ENCODE results near the gene TFB1M.

TFB1M gene

GRCh38 chr6:155311583-155311982 lies 2.7 kb downstream of the TFB1M start:
- H3K4me1 Mint-ChIP-seq: peaks cover 15% of the 10 kb centered on the region
- TF ChIP-seq CTCF (IDR thresholded peaks at IDR 0.05; ENCODE audit: unreplicated experiment in 3 of 3): no peak
- H3K36me3 Mint-ChIP-seq (ENCODE audit: low read depth): peaks cover 31% of the 10 kb centered on the region
- no peak overlapping the region for H3K27ac Mint-ChIP-seq
- no peaks in the 10 kb centered on the region for H3K9me3 Mint-ChIP-seq
- peak overlapping the region; percentile 10 to 65 (median 37) for H3K4me3 Mint-ChIP-seq
- no peaks in the 10 kb centered on the region for H3K27me3 Mint-ChIP-seq (ENCODE audit: low read depth)

GRCh38 chr6:155311086-155311485 lies 3.2 kb downstream of the TFB1M start:
- peak overlapping the region in 1 of 3 experiments; percentile 49 for H3K4me3 Mint-ChIP-seq
- peaks cover 15% of the 10 kb centered on the region for H3K4me1 Mint-ChIP-seq
- H3K27ac Mint-ChIP-seq: no peak overlapping the region
- no peaks in the 10 kb centered on the region for H3K27me3 Mint-ChIP-seq (ENCODE audit: low read depth)
- H3K9me3 Mint-ChIP-seq: no peaks in the 10 kb centered on the region
- peaks cover 36% of the 10 kb centered on the region for H3K36me3 Mint-ChIP-seq (ENCODE audit: low read depth)
- no peak for TF ChIP-seq CTCF (IDR thresholded peaks at IDR 0.05; ENCODE audit: unreplicated experiment in 3 of 3)

GRCh38 chr6:155310596-155310995 lies 3.7 kb downstream of the TFB1M start:
- no peaks in the 10 kb centered on the region for H3K27me3 Mint-ChIP-seq (ENCODE audit: low read depth)
- no peak for TF ChIP-seq CTCF (IDR thresholded peaks at IDR 0.05; ENCODE audit: unreplicated experiment in 3 of 3)
- peaks cover 36% of the 10 kb centered on the region for H3K36me3 Mint-ChIP-seq (ENCODE audit: low read depth)
- H3K9me3 Mint-ChIP-seq: no peaks in the 10 kb centered on the region
- H3K27ac Mint-ChIP-seq: no peak overlapping the region
- H3K4me3 Mint-ChIP-seq: no peak overlapping the region
- H3K4me1 Mint-ChIP-seq: peaks cover 15% of the 10 kb centered on the region

- H3K36me3 Mint-ChIP-seq (ENCODE audit: low read depth): peaks cover 41% of the 10 kb centered on the region
- no peak overlapping the region for H3K27ac Mint-ChIP-seq
- H3K9me3 Mint-ChIP-seq: no peaks in the 10 kb centered on the region
- TF ChIP-seq CTCF (IDR thresholded peaks at IDR 0.05; ENCODE audit: unreplicated experiment in 3 of 3): no peak
- H3K4me1 Mint-ChIP-seq: peaks cover 7% of the 10 kb centered on the region
- H3K27me3 Mint-ChIP-seq (ENCODE audit: low read depth): no peaks in the 10 kb centered on the region
- no peak overlapping the region for H3K4me3 Mint-ChIP-seq
These were observed 5.1 kb downstream of the TFB1M start for GRCh38 chr6:155309150-155309549.

- Mint-ChIP-seq H3K4me3 (no peak overlapping the region), H3K4me1 (no peaks in the 10 kb centered on the region), H3K36me3 (ENCODE audit: low read depth) (peaks cover 44% of the 10 kb centered on the region), H3K9me3 (no peaks in the 10 kb centered on the region), H3K27me3 (ENCODE audit: low read depth) (no peaks in the 10 kb centered on the region), H3K27ac (no peak overlapping the region)
- no peak for TF ChIP-seq CTCF (IDR thresholded peaks at IDR 0.05; ENCODE audit: unreplicated experiment in 3 of 3)
These were observed 7.3 kb downstream of the TFB1M start for GRCh38 chr6:155306958-155307357.

GRCh38 chr6:155303361-155303870 lies 10.9 kb downstream of the TFB1M start:
- no peaks in the 10 kb centered on the region for H3K27me3 Mint-ChIP-seq (ENCODE audit: low read depth)
- H3K4me3 Mint-ChIP-seq: no peak overlapping the region
- H3K27ac Mint-ChIP-seq: no peak overlapping the region
- H3K36me3 Mint-ChIP-seq (ENCODE audit: low read depth): peaks cover 46% of the 10 kb centered on the region
- no peak for TF ChIP-seq CTCF (IDR thresholded peaks at IDR 0.05; ENCODE audit: unreplicated experiment in 3 of 3)
- H3K9me3 Mint-ChIP-seq: no peaks in the 10 kb centered on the region
- H3K4me1 Mint-ChIP-seq: no peaks in the 10 kb centered on the region

Measured in nephron (organoid).